Kidney epithelial cell (primary cell): Measurements from ENCODE around the gene PROK2. TPM values are rescaled to one million over a fixed set of nuclear protein-coding genes. Genes with fewer than 3 reads are reported as not detected.
A peak's percentile ranks its signal among the peaks of the same experiment; 100 is the strongest.

Source experiments
- DNase-seq: peaks from one replicate; pipeline ENCODE4 v3.0.0-alpha.2; 2010; ENCODE audit warnings: low read depth
- H3K27me3 ChIP-seq: 2 replicates; pipeline ENCODE4 v1.6.0; 2011; ENCODE audit warnings: low read length; ENCODE audit not compliant: control insufficient read depth, insufficient read depth
- H3K36me3 ChIP-seq: 2 replicates; pipeline ENCODE4 v1.5.1; 2011; ENCODE audit warnings: low read length; ENCODE audit not compliant: control insufficient read depth, insufficient read depth
- H3K4me3 ChIP-seq: 2 replicates; pipeline ENCODE4 v1.5.1; 2011; ENCODE audit warnings: low read depth, mild to moderate bottlenecking, control low read depth, low read length
- total RNA-seq: library from RNA; depleted of rRNA; stranded (reverse); fragments of >200 nt; gene quantifications from 2 replicates; pipeline ENCODE4 v1.2.3, GENCODE V29; 2015
- TF ChIP-seq, protein P1 (sequence below): IDR thresholded peaks from 2 replicates; pipeline ENCODE4 v1.5.1; 2011; ENCODE audit warnings: mild to moderate bottlenecking, moderate library complexity, low read length, control low read depth, inconsistent platforms; ENCODE audit not compliant: insufficient read depth, poor library complexity, severe bottlenecking

The PROK2 gene
- total RNA-seq, 1 donor from 2014 or later = not detected

DNA sequence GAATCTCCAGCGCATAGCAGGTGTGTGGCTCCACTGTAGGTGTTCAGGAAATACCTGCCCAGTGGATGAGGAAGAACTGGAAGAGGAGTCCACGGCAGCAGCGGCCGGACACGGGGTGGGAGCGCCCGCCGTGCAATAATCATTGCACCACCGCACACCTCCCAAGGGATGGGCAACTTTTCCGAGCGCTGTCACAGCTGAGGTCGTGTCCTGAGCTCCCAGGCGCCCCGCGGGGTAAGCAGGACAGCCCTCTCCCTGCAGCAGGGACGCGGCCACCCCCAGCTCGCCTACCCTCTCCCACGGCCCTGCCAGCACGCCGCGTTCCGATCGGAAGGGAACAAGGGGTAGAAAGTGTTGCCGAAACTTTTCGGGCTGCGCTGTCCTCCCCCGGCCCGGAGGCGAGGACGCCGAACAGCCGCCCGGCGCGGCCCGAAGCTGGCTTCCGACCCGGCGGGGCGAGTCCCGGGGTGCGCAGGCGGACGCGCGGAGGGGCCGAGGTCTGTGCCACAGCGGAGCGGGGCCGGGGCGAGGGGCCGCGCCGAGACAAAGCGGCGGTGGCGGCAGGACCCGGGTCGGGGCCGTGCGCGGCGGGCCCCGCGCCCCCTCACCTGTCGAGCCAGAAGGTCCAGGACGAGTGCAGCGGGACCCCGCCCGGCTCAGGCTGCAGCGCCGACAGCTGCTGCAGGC is 60.2 kb downstream of the PROK2 start:
- Histone ChIP-seq H3K4me3 (peak overlapping the region; percentile 76), H3K27me3 (peaks cover 5% of the 10 kb centered on the region), H3K36me3 (no peaks in the 10 kb centered on the region)
- DNase-seq = no peak
- TF ChIP-seq, protein P1, sequence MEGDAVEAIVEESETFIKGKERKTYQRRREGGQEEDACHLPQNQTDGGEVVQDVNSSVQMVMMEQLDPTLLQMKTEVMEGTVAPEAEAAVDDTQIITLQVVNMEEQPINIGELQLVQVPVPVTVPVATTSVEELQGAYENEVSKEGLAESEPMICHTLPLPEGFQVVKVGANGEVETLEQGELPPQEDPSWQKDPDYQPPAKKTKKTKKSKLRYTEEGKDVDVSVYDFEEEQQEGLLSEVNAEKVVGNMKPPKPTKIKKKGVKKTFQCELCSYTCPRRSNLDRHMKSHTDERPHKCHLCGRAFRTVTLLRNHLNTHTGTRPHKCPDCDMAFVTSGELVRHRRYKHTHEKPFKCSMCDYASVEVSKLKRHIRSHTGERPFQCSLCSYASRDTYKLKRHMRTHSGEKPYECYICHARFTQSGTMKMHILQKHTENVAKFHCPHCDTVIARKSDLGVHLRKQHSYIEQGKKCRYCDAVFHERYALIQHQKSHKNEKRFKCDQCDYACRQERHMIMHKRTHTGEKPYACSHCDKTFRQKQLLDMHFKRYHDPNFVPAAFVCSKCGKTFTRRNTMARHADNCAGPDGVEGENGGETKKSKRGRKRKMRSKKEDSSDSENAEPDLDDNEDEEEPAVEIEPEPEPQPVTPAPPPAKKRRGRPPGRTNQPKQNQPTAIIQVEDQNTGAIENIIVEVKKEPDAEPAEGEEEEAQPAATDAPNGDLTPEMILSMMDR = no peak

DNA sequence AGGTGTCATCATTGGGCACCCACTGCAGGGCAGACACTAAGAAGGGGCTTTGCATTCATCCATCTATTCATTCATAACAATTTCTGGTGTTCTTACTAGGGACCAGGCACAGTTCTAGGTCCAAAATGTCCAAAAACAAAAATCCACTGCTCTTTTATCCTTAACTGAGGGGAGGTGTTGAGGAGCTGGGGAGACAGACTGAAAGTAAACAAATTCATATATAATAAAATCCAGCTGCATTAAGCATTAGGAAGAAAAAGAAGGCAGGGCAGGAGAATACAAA is 60.8 kb downstream of the PROK2 start:
- Histone ChIP-seq H3K4me3 (no peak overlapping the region), H3K36me3 (no peaks in the 10 kb centered on the region), H3K27me3 (peaks cover 5% of the 10 kb centered on the region)
- no peak for DNase-seq
- TF ChIP-seq, protein P1 = no peak

DNA sequence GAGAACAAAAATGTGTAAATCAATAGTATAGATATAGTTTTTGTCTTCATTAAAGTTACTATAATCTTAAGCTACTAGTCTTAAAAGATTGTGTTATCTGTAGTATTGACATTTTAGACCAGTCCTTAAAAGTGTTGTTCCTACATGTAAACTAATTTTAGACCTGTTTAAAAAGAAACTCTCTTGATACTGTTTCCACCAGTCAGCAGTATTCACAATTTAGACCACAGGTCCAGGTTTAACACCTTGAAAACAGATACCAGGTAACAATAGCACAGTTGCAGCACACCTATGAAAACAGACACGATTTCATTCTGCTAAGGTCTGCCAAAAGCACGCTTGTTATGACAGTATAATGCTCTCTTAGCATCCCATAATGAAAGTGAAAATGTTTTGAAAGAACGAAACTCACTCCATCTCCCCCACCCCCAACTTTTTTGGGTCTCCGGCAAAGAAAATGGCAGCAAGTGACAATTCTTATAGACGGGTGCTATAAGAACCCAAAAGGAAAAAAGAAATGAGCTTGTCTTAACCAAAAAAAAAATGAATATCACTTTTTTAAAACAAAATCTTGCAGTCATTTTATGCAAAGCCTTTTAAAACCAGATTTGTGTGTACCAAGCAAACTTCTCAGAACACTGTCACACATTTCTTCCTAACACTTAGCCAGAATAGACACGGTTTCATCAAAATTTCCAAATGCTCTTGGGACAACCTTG is 61.3 kb downstream of the PROK2 start:
- peaks cover 5% of the 10 kb centered on the region for H3K27me3 ChIP-seq
- TF ChIP-seq, protein P1 = no peak

DNA sequence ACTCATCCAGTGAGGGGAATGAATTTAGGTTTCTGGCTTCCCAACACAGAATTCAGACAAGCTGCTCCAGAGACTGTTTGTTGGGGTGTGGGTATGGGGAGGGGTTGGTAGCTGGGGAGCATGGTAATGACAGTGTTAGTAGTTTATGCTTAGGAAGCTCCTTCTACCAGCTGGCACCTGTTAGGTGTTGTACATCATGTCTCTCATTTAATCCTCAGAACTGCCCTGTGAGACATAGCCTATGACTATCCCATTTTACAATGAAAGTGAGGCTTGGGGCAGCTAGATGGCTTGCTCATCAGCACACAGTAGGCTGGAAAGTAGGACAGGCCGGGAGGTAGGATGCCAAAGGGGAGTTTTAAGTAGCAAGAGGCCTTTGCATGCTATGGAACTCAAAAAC is 62.3 kb downstream of the PROK2 start:
- Histone ChIP-seq H3K4me3 (no peak overlapping the region), H3K36me3 (no peaks in the 10 kb centered on the region), H3K27me3 (peaks cover 5% of the 10 kb centered on the region)
- no peak for DNase-seq
- TF ChIP-seq, protein P1 = no peak

More for the DNA sequence above, 61.3 kb downstream of the PROK2 start:
- no peak for DNase-seq
- no peaks in the 10 kb centered on the region for H3K36me3 ChIP-seq
- H3K4me3 ChIP-seq = no peak overlapping the region

Other genes with a start within 250 kb of the PROK2 start
- gene FOXP1, start 201.4 kb downstream of the PROK2 start, total RNA-seq = 71.3 and 75.0 TPM in 2 replicates
- gene EIF4E3, start 59.7 kb downstream of the PROK2 start, total RNA-seq = 8.7 and 9.1 TPM in 2 replicates
- 7.5 and 8.9 TPM in 2 replicates for gene GPR27, start 31.3 kb downstream of the PROK2 start, total RNA-seq